Fibroblast of the aortic adventitia (primary cell): ENCODE data around the gene HPF1. TPM values are rescaled to one million over a fixed set of nuclear protein-coding genes. Genes with fewer than 3 reads are reported as not detected.
A peak's percentile ranks its signal among the peaks of the same experiment; 100 is the strongest.
"Not testable (repeated sequence)": the region's sequence is repeated elsewhere in the genome, so short reads cannot be mapped to it uniquely, and the experiment has no call there.

Source experiments
- DNase-seq: peaks from one replicate; pipeline ENCODE4 v3.0.0-alpha.2; 2010; ENCODE audit warnings: low read depth
- H3K4me3 ChIP-seq: 2 replicates; pipeline ENCODE4 v1.5.1; 2011; ENCODE audit warnings: low read depth, mild to moderate bottlenecking, control low read depth, low read length, moderate library complexity
- total RNA-seq: library from RNA; depleted of rRNA; stranded (reverse); fragments of >200 nt; gene quantifications from 2 replicates; pipeline ENCODE4 v1.2.3, GENCODE V29; 2012; ENCODE audit warnings: low replicate concordance
- TF ChIP-seq, protein P1 (sequence below): IDR thresholded peaks from 2 replicates; pipeline ENCODE4 v1.5.1; 2011; ENCODE audit warnings: mild to moderate bottlenecking, low read length, control low read depth, inconsistent platforms; ENCODE audit not compliant: insufficient read depth

HPF1 gene
- total RNA-seq: 26.5 and 53.8 TPM in 2 replicates

DNA sequence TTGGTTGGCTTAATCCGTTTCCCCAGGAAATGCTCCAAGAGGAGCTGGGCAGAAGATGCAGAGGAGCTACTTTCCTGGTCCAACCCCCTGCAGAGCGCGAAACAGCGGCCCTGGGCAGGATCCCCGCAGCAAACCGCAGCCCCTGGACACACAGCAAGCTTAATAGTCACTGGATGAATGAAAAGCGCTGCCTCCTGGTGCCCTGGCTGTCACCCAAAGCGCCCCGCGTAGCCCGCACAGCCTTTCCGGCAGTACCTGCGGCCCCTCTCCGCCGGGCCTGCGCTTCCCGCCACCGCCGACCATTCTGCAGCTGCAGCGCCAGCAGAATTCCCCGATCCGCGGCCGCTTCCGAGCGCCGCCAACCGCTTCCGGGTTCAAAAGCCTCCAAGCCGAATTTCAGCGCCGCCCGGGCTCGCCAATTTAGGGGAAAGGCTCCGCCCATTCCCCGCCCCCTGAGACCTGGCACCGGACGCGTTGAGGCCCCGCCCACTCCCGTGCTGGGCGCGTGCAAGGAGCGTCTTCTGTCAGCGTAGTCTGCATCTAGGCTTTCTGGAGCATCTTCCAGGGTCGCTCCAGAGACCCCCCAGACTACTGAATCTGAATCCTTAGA, at the start of gene HPF1:
Gene HPF1 (minus strand): TSS at position 370 of the 610 bp plus-strand sequence. CDS start 67 bp downstream, at position 303.
- peak; percentile 80 for DNase-seq
- peak within 1 kb of the TSS; percentile 98 for H3K4me3 ChIP-seq
- TF ChIP-seq, protein P1, sequence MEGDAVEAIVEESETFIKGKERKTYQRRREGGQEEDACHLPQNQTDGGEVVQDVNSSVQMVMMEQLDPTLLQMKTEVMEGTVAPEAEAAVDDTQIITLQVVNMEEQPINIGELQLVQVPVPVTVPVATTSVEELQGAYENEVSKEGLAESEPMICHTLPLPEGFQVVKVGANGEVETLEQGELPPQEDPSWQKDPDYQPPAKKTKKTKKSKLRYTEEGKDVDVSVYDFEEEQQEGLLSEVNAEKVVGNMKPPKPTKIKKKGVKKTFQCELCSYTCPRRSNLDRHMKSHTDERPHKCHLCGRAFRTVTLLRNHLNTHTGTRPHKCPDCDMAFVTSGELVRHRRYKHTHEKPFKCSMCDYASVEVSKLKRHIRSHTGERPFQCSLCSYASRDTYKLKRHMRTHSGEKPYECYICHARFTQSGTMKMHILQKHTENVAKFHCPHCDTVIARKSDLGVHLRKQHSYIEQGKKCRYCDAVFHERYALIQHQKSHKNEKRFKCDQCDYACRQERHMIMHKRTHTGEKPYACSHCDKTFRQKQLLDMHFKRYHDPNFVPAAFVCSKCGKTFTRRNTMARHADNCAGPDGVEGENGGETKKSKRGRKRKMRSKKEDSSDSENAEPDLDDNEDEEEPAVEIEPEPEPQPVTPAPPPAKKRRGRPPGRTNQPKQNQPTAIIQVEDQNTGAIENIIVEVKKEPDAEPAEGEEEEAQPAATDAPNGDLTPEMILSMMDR: no peak

GRCh38 chr4:169806770-169807169, 49.0 kb upstream of the HPF1 start:
- DNase-seq, H3K4me3 ChIP-seq: not testable (repeated sequence)

GRCh38 chr4:169803413-169803812, 45.7 kb upstream of the HPF1 start:
- TF ChIP-seq, protein P1: no peak
- no peak overlapping the region for H3K4me3 ChIP-seq
- no peak for DNase-seq

- no peak for DNase-seq
- no peak overlapping the region for H3K4me3 ChIP-seq
- TF ChIP-seq, protein P1: no peak
These were observed 45.1 kb upstream of the HPF1 start for GRCh38 chr4:169802873-169803272.

GRCh38 chr4:169800541-169800940, 42.8 kb upstream of the HPF1 start:
- no peak for DNase-seq
- TF ChIP-seq, protein P1: no peak
- H3K4me3 ChIP-seq: no peak overlapping the region

DNA sequence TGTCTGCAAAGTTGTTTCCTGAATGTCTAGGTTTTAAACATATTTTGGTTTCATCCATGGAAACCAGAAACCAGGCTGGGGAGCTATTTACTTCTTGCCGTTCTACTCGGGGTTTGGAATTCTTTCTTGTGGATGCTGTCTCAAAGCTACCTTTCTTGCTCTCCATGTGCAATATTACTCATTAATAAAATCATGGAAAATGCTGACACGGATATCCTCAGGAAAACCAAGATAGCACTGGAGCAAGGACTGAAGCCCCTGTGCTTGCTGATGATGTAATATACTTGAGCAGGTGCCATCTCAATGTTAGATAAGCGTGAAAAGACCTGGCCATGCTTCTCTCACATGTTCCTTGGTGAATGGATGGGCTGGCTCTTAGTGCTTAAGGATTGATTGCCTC, 41.5 kb upstream of the HPF1 start:
- TF ChIP-seq, protein P1: no peak
- no peak for DNase-seq
- H3K4me3 ChIP-seq: no peak overlapping the region

GRCh38 chr4:169795585-169795984, 37.8 kb upstream of the HPF1 start:
- DNase-seq: peak; percentile 22
- H3K4me3 ChIP-seq: no peak overlapping the region
- TF ChIP-seq, protein P1: no peak
